NCI-H345 (cell line): Measurements from ENCODE around the gene INSIG1.

Experiments
- DNase-seq: peaks from one replicate; lab custom pipeline; 2025; lab: John Stamatoyannopoulos, UW

The INSIG1 gene

DNA sequence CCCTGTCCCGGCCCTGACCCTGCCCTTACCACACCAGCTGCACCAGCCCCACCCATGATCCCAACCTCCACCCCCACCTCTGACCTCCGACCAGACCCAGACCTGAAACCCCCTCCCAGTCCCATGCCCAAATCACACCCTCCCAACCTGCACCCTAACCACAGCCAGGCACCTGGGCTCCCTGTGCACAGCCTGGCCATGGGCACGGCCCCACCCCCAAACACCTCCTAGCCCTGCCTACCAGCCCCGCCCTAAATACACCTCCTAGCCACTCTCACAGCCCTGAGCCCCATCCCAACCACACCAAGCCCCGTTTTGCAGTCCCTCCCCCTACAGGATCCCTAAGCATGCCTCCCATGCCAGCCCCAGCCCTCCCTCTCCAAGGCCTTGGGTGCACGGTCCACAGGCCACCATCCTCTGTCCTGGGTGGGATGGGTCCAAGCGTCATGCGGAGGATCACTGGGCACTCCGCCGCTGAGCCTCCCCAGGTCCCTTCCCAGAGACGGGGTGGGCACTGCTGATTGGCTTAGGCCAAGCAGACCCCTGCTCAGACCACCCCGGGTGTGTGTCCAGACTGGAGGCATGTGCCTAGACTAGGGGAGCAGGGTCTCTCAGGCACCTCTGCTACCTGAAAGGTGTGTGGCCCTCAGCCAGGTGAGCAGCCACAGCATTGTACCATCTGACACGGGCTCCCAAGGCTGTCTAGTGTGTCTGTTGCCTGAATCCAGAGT is 30.1 kb downstream of the INSIG1 start:
- no peak for DNase-seq

DNA sequence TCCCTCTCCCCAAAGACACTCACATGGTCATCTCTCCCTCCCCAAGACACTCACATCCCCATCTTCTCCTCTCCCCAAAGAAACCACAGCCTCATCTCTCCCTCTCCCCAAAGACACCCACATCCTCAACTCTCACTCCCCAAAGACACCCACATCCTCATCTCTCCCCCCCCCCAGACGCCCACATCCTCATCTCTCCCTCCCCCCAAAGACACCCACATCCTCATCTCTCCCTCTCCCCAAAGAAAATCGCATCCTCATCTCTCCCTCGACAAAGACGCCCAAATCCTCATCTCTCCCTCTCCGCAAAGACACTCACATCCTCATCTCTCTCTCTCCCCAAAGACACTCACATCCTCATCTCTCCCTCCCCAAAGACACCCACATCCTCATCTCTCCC is 31.5 kb downstream of the INSIG1 start:
- DNase-seq = no peak

DNA sequence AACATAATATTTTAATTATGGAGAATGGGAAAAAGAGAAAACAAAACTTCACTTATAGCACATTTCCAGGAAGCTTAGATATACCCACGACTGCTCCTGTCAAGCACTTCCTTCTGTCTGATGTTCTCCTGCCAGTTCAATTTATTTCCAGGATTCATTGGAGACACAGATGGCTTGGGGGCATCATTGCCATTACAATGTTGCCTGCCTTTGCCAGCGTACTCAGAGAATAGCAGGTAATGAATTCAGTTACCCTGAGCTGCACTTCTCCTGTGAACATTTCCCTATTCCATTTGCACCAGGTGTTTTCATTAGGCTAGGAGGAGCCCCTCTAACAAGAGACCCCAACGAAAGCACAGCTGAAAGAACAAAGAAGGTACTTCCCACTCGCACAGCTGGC is 33.7 kb downstream of the INSIG1 start:
- no peak for DNase-seq

DNA sequence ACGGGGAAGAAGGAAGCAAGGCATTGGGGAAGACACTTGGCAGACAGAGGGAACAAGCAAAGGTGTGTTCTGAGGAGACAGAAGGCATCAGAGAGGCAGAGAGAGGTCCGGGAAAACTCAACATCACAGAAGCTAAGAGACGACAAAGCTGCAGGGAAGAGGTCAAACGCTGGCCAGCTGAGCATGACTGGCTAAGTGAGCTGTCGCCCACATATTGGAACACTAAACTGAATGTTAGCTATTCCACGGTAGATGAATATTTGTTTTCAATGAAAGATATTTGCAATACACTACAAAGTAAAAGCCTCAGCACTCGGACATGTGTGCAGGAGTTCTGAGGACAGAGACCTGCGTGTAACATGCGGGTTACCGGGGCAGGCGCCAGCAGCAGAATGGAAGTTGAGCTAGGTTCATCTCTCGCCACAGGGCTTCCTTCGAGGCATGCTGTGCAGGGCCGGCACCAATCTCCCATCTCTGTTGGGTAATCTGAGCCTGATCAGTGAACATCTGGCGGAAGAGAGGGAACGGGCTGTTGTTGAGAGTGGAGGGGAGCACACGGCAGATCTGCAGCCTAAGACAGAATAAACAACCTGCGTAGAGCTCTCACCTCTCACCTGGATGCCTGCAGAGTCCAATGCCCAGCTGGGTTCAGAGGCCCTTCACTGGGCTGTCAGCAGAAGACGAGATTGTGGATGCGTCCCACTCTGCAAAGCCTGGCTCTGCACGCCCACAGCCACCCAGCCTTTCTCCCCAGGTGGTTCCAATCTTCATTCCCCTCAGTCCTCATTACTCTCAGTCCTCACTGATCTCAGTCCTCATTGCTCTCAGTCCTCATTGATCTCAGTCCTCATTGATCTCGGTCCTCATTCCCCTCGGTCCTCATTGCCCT is 35.9 kb downstream of the INSIG1 start:
- no peak for DNase-seq

DNA sequence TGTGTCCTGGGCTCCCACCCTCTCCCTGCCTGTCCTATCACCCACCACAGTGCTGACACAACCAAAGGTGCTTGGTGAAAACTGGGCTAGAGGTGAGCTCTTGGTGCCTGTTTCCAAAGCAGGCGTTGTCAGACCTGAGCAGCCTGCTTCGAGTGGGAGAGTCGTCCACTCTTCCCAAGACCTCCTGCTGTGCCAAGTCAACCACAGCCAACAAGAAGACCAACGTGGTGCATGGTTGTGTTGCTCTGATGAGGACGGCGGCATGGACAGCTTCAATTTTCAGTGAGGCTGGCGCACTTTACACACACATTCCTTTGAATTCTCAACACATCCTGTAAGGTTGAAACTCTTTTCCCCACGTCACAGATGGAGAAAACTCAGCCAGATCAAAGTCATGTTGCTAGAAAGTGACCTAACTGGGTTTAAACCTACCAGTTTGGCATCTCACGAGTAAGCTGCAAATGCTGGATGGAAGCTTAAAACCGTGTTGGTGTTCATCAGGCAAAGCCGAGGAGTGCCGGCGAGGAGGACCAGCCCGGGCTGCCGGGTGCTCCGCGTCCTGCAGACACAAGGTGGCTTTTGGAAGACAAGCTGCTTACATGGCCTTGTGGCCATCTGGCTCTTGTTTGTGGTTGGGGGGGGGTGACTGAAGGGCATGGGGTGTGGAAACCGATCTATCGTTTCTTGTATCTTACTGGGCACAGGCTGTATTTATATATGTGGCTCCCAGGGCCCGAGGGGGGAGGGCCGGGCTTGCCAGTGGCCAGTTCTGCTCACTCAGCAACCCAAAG is 39.3 kb downstream of the INSIG1 start:
- DNase-seq = no peak

DNA sequence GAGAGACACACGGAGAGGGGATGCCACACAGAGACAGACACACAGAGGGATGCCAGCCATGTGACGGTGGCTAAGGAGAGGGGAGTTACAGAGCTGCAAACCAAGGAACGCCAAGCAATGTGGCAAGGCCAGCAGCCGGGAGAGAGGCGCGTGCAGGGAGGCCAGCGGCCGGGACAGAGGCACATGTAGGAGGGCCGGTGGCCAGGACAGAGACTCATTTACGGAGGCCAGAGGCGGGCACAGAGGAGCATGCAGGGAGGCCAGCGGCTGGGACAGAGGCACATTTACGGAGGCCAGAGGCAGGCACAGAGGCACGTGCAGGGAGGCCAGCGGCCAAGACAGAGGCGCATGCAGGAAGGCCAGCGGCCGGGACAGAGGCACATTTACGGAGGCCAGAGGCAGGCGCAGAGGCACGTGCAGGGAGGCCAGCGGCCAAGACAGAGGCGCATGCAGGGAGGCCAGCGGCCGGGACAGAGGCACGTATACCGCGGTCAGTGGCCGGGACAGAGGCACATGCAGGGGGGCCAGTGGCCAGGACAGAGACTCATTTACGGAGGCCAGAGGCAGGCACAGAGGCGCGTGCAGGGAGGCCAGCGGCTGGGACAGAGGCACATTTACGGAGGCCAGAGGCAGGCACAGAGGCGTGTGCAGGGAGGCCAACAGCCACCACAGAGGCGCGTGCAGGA is 40.4 kb downstream of the INSIG1 start:
- DNase-seq = no peak

DNA sequence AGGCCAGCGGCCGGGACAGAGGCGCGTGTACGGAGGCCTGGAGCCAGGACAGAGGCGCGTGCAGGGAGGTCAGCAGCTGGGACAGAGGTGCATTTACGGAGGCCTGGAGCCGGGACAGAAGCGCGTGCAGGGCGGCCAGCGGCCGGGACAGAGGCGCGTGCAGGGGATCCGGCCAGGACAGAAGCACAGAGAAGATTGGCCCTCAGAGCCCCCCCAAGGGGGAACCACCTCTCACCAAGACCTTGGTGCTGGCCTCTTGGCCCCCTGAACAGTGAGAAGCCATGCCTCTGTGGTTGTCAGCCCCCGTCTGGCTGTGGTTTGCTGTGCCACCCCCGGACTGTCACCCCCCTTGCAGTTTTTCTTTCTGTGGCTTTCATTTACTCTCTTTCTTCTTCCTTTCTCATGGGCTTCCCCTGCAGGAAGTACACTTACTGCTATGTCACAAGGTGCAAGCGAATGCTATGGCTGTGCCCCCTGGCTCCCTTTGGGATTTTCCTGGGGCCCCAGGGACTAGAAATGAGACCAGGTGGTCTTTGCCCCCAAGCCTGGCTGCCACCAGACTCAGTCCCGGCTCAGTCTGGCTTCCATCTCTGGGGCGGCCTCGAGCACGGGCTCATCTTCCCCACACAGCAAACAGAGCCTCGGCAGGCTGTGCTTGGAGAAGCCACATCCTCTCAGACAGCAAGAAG is 41.1 kb downstream of the INSIG1 start:
- DNase-seq = no peak

DNA sequence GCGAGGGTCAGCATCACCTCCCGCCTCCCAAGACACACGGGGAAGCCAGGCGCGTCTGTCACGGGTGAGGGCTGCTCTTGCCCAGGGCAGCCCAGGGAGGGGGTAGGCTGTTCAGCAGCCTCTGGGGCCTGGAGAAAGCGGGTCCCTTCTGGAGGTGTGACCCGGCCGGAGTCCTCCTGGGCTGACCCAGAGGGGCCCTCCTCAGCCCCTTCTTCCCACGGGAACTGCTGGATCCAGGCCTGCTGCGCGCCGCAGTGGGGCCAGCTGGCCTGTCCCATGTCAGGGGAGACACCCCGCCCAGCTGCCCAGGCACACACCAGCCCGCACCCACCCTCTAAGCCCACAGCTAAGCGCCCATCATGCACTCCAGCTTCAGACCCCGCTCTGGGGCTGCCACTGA is 41.8 kb downstream of the INSIG1 start:
- no peak for DNase-seq

DNA sequence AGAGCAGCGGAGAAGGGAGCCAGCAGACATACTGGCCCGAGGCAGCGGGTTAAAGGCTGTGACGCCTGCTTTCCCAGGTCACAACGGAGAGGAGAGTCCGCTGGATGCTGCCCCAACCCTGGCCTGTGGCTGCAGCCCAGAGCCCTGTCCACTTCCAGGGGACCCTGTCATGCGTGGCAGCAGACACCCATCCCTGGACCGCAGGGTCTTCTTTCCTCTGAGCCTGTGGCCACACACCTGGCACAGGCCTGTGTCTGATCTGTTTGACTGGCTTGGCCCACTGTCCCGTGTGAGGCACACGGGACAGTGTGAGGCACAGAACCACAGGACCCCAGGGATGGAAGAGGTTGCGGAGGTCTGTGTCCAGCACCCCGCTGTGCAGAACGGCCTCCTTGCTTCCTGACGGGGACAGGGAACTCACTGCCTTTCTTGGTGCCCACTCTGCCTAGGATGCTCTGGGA is 42.4 kb downstream of the INSIG1 start:
- no peak for DNase-seq

DNA sequence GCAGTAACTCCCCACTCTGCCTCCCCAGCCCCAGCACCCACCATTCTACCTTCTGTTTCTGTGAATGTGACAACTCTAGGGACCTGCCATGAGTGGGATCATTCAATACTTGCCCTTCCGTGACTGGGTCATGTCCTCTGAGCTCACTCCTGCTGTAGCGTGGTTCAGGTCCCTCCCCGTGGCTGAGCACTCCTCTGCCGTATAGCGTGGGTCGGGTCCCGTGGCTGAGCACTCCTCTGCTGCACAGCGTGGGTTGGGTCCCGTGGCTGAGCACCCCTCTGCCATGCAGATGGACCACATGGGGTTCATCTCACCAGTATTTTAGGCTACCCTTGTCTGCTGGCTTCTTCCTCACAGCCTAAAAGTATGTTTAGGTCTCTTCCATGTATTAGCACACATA is 43.0 kb downstream of the INSIG1 start:
- DNase-seq = no peak

DNA sequence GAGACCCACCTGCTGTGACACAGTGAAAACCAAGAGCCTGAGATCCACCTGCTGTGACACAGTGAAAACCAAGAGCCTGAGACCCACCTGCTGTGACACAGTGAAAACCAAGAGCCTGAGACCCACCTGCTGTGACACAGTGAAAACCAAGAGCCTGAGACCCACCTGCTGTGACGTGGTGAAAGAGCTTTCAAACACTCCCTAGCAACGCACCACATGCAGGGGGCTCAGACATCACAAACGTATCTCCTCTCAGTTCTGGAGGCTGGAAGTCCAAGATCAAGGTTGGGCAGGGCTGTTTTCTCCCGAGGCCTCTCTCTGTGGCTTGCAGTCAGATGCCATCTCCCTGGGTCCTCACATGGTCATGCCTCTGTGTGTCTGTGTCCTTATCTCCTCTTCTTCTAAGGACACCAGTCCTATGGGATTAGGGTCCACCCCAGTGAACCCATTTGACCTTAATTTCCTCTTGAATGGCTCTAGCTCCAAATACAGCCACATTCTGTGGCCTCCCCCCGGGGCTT is 43.8 kb downstream of the INSIG1 start:
- DNase-seq = peak; percentile 42

DNA sequence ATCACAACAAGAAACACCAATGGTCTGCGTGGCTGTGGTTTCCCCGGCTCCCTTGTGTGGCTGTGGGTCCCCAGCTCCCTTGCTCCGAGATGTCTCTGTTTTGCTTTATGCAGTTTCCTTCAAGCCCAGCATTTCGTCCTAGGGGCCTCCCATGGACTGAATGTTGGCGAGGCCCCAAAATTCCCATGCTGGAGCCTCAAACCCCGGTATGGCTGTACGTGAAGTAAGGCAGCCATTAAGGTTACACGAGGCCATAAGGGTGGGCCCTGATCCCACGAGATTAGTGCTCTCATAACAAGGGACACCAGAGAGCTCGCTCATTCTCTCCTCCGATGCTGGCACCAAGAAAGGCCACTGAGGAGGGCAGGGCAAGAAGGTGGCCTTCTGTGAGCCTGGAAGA is 44.6 kb downstream of the INSIG1 start:
- DNase-seq = no peak

DNA sequence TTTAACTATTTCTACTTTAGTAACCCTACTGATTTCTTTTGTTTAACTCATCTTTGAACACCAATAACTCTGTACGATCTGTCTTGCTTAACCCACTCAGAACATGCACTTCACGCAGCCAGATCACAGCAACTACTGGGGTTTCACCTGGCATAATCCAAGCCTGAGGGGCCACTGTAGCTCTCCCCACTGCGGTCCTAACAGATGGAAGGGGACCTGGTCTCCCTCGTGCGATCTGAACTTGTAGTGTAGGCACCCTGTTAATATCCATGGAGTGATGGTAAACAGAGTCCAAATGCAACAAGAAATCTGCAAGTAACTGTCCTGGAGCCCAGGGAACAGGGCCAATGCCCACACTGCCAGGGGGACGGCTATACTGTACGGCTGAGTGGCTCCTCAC is 45.5 kb downstream of the INSIG1 start:
- DNase-seq = no peak

DNA sequence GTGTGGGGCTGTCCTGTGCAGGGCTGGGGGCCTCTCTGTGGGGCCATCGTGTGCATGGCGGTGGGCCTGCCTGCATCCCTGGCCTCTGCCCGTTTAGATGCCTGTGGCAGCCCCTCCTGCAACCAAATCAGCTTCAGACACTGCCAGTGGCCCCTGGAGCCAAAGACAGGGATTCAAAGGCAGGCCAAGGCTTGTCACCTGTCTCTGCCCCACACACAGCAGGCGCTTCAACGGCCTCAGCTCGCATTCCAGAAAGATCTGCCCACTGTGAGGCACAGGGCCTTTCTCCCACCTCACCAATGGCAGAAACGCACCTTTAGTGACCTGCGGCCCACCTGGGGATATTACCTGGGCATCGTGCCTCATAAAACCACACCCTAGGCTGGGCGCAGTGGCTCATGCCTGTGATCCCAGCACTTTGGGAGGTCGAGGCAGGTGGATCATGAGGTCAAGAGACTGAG is 46.0 kb downstream of the INSIG1 start:
- DNase-seq = no peak

DNA sequence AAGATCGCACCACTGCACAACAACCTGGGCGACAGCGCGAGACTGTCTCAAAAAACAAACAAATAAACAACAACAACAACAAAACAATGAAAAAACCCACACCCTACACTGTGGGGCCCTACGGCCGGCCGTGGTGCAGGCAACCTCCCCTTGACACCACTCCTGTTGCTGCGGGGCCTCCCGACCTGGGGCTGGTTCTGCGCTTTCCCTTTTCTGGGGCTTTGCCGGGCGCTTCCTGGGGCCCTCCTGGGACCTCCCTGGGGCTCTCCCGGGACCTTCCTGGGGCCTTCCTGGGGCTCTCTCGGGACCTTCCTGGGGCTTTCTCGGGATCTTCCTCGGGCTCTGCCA is 46.6 kb downstream of the INSIG1 start:
- DNase-seq = no peak

DNA sequence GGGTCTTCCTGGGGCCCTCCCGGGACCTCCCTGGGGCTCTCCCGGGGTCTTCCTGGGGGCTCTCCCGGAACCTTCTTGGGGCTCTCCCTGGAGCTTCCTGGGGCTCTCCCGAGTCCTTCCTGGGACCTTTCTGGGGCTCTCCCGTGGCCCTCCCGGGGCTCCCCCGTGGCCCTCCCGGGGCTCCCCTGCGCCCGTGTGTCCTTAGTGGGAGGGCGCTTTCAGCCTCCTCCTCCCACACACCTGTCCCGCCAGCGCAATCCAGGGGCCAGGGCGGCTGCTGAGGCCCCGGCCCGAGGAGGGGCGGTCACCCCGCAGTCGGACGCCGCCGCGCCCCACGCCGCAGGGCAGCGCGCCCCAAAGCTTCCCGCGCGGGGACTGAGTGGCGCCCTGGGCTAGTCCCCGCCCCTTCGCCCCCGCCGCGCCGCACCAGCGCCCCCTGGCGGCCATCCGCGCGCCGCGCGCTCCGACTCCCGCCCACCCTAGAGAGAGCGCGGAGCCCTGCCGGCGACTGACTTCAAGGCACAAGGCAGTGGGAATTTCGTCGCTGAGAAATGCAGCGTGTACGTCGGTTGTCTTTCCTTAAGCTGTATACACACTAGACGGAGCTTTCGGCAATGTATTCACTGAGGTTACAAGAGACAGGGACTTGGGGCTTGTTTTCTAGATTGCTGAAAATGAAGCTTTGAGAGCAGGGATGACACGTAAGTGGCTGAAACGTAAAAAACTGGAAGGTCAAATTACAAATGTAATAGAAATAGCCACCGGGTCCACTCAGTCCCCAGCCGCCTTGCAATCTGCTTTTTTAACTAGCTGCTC is 47.1 kb downstream of the INSIG1 start:
- DNase-seq = peak; percentile 83

DNA sequence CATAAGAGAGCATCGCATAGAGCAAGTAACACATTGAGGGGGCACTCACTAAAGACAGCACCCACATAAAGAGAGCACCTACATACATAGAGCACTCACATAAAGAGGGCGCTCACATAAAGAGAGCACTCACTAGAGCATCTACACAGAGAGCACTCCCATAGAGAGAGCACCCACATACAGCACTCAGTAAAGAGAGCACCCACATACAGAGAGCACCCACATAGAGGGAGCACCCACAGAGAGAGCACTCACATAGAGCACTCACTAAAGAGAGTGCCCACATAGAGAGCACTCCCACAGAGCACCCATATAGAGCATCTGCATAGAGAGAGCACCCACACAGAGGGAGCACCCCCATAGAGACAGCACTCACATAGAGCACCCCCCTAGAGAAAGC is 47.8 kb downstream of the INSIG1 start:
- no peak for DNase-seq

DNA sequence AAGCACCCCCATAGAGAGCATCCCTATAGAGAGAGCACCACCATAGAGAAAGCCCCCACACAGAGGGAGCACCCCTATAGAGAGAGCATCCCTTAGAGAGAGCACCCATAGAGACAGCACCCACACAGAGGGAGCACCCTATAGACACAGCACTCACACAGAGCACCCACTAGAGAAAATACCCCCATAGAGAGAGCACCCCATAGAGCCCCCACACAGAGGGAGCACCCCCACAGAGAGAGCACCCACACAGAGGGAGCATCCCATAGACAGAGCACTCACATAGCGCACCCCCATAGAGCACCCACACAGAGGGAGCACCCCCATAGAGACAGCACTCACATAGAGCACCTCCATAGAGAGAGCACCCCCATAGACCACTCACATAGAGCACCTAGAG is 48.6 kb downstream of the INSIG1 start:
- DNase-seq = no peak

DNA sequence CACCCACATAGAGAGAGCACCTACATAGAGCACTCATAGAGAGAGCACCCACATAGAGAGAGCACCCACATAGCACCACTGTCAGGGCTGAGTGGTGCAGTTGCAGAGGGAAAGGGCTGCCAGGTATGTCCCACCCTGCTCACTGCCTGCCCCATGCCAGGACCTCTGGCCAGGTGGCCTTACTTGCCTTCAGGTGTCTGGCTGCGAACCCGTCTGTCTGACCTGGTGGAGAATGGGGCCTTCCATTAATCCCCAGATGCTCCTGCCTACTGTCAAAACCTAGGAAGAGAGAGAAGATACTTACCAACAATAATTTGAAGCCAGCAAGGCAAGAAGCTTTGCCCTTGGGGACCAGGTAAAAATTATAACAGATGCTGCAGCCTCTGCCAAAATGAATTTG is 51.1 kb downstream of the INSIG1 start:
- no peak for DNase-seq

DNA sequence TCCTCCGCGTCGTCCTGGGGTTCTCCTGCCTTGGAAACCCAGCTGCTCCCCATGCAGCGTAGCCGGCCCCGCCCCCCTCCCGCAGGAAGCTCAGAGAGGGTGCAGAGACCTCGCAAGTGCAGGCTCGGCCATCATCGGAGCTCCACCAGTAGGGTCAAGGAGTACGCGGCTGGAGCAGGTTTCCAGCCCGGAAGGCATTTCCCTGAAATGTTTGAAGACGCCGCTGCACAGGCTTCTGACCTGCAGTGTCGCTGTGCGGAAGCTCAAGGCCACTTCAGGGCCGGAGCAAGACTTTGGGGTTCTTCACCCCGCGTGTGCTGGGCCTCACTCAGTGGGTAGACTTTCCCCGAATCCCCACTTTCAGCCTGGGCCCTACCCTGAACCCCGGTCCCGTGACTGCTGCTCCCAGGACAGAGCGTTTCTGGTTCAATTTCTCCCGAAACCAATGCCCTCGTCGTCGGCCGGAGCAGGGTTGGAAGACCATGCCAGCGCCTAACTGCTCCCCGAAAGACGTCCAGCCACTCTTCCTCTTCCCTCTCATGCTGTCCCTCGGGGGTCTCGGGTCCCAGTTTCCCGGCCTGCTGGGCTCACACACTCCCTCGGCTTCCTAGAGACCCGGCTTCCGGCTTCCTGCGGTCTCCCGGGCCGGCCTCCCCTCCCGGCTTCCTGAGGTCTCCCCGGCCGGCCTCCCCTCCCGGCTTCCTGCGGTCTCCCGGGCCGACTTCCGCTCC is 52.1 kb downstream of the INSIG1 start:
- DNase-seq = no peak
